ENCODE measurements around the gene C1QTNF6. TPM values are rescaled to one million over a fixed set of nuclear protein-coding genes. Genes with fewer than 3 reads are reported as not detected.

C1QTNF6 gene
- total and polyA plus RNA-seq, 2 donors (not counting 3 experiments of a cell fraction or from before 2014, with no cell fraction given): 20.2 to 27.6 TPM

- TF ChIP-seq MAX (IDR thresholded peaks at IDR 0.05; ENCODE audit: insufficient read depth, insufficient read length) (no peak), JUN (IDR thresholded peaks at IDR 0.05; ENCODE audit: borderline replicate concordance, insufficient read depth, insufficient read length, low read depth) (no peak), MYC (IDR thresholded peaks at IDR 0.05; ENCODE audit: low read depth, low read length) (no peak), CTCF (IDR thresholded peaks at IDR 0.05; ENCODE audit: extremely low read depth in 1 of 2, insufficient read depth in 1 of 2, low read depth in 1 of 2, low read length in 2 of 2) (no peak), EZH2 (IDR thresholded peaks at IDR 0.05; ENCODE audit: borderline replicate concordance, low read depth, low read length, severe bottlenecking) (no peak), FOS (IDR thresholded peaks at IDR 0.05; ENCODE audit: borderline replicate concordance, insufficient read depth, low read length) (no peak), GATA2 (IDR thresholded peaks at IDR 0.05; ENCODE audit: insufficient read depth, insufficient read length, low read depth, low read length) (no peak), POLR2AphosphoS5 (IDR thresholded peaks at IDR 0.05; ENCODE audit: insufficient read depth, low read depth, low read length) (no peak), POLR2A (IDR thresholded peaks at IDR 0.05; ENCODE audit: low read depth, low read length) (no peak)
- Histone ChIP-seq H3K36me3 (ENCODE audit: control insufficient read depth in 2 of 2, extremely low read depth in 1 of 2, insufficient read depth in 2 of 2, low read length in 2 of 2) (no peaks in the 10 kb centered on the region), H3K9ac (replicated peaks; ENCODE audit: extremely low read depth, insufficient read depth, low read length) (no peak overlapping the region), H3K4me2 (ENCODE audit: insufficient read depth, low read length) (no peak overlapping the region), H3K4me3 (replicated peaks in 1 of 3; ENCODE audit: insufficient read depth in 1 of 3, low read depth in 1 of 3, low read length in 3 of 3) (no peak overlapping the region), H3K9me3 (replicated peaks; ENCODE audit: control insufficient read depth, insufficient read depth, low read length) (no peaks in the 10 kb centered on the region), H2AFZ (ENCODE audit: low read depth, low read length) (no peak overlapping the region), H3K79me2 (ENCODE audit: control insufficient read depth, insufficient read depth, low read length) (no peaks in the 10 kb centered on the region), H3K9me1 (replicated peaks; ENCODE audit: control insufficient read depth, extremely low read depth, insufficient read depth, low read length) (no peaks in the 10 kb centered on the region), H3K4me1 (ENCODE audit: control insufficient read depth, extremely low read depth, insufficient read depth, low read length) (no peaks in the 10 kb centered on the region), H4K20me1 (replicated peaks; ENCODE audit: control insufficient read depth, extremely low read depth, insufficient read depth, low read length) (no peaks in the 10 kb centered on the region), H3K27ac (ENCODE audit: insufficient read depth, low read depth, low read length) (no peak overlapping the region), H3K27me3 (ENCODE audit: control insufficient read depth in 2 of 2, insufficient read depth in 2 of 2, low read length in 2 of 2) (no peaks in the 10 kb centered on the region)
- no peak for FAIRE-seq
- intact Hi-C loops (cut with micrococcal nuclease) (no loop called here), dilution Hi-C loops (cut with MboI; ENCODE audit: extremely low pct_ligation_motif_present, low sequenced_read_pairs) (no loop called here)
- BruUV-seq (replicated peaks): no TSS peak
- DNase-seq (ENCODE audit: low read depth, low spot score): no peak
- ChIA-PET POLR2A (no interaction called here), CTCF (interaction anchor here (1.1 kb wide), 1 partner anchor 10 kb away, joined by 3 read pairs; no protein-coding TSS in a partner anchor)
Observed at GRCh38 chr22:37133304-37134018, 54.6 kb downstream of the C1QTNF6 start.

Measured in endothelial cell of umbilical vein (primary cell).